ENCODE results near the gene MUC12.
"Not testable (repeated sequence)": the region's sequence is repeated elsewhere in the genome, so short reads cannot be mapped to it uniquely, and the experiment has no call there.

The MUC12 gene, protein sequence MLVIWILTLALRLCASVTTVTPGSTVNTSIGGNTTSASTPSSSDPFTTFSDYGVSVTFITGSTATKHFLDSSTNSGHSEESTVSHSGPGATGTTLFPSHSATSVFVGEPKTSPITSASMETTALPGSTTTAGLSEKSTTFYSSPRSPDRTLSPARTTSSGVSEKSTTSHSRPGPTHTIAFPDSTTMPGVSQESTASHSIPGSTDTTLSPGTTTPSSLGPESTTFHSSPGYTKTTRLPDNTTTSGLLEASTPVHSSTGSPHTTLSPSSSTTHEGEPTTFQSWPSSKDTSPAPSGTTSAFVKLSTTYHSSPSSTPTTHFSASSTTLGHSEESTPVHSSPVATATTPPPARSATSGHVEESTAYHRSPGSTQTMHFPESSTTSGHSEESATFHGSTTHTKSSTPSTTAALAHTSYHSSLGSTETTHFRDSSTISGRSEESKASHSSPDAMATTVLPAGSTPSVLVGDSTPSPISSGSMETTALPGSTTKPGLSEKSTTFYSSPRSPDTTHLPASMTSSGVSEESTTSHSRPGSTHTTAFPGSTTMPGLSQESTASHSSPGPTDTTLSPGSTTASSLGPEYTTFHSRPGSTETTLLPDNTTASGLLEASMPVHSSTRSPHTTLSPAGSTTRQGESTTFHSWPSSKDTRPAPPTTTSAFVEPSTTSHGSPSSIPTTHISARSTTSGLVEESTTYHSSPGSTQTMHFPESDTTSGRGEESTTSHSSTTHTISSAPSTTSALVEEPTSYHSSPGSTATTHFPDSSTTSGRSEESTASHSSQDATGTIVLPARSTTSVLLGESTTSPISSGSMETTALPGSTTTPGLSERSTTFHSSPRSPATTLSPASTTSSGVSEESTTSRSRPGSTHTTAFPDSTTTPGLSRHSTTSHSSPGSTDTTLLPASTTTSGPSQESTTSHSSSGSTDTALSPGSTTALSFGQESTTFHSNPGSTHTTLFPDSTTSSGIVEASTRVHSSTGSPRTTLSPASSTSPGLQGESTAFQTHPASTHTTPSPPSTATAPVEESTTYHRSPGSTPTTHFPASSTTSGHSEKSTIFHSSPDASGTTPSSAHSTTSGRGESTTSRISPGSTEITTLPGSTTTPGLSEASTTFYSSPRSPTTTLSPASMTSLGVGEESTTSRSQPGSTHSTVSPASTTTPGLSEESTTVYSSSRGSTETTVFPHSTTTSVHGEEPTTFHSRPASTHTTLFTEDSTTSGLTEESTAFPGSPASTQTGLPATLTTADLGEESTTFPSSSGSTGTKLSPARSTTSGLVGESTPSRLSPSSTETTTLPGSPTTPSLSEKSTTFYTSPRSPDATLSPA (N-terminal part only)

DNA sequence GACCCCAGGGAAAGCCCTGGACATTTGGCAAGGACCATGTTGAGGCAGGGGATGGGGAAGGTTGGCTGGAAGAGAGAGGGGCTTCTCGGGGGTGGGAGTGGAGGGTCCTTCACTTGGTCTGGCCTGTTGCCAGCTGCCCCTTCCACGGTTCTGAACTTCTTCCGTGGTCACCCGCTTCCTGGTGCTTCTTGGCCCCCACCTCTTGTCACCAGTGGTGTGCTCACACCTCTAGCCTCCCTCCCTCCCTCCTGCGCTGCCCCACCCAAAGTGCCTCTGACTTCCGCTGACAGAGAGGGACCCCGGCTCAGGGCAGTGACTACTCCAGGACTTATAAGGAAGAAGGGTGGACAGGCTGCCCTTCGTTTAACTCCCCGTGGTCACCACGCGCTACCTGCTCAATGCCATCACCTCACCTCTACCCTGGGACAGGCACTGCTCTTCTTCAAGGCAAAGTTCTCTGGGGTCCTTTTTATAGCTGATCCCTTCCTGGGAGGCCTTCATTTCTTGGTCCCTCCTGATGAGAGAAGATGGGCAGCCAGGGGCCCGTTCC lies at the start of gene MUC12:
Gene MUC12 (plus strand): TSS at position 500 of the 550 bp plus-strand sequence. CDS start 58 bp downstream, outside the sequence.
- DNase-seq (ENCODE audit: low read depth): no peak

GRCh38 chr7:100919779-100920437 lies 49.5 kb upstream of the MUC12 start:
- DNase-seq (ENCODE audit: low read depth): not testable (repeated sequence)

GRCh38 chr7:100921039-100921438 lies 48.3 kb upstream of the MUC12 start:
- DNase-seq (ENCODE audit: low read depth): no peak

DNA sequence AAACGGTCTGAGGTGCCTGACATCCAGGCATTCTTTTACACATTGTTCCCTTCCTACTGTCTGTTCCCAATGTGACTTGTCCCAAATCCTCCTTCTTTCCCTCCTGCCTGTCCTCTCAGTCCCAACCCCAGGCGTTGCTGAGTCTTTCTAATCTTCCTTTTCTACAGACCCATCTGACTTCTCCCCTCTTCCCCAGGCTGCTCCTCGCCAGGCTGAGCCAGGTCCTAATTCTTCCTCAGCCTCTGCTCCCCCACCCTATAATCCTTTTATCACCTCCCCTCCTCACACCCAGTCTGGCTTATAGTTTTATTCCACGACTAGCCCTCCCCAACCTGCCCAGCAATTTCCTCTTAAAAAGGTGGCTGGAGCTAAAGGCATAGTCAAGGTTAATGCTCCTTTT lies 45.7 kb upstream of the MUC12 start:
- not testable (repeated sequence) for DNase-seq (ENCODE audit: low read depth)

DNA sequence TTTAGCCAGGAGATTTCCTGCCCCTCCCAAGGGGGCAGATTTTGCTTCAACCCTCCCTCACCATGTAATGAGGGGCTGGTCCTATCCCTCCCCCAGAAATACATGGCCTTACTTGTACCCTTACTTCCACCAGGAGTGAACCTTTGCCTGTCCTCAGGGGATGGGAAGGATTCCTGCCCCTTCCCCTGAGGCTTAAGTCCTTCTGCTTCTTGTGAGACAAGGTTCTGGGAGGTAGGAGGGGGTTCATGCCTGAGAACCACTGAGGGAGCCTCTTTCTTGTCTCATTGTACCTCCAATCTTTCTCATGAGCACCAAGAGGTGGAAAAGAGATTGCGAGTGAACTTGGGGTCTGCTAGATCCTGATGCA lies 39.6 kb upstream of the MUC12 start:
- DNase-seq (ENCODE audit: low read depth): no peak

- DNase-seq (ENCODE audit: low read depth): no peak
These were observed 35.6 kb upstream of the MUC12 start for GRCh38 chr7:100933734-100934133.

GRCh38 chr7:100935381-100935780 lies 34.0 kb upstream of the MUC12 start:
- not testable (repeated sequence) for DNase-seq (ENCODE audit: low read depth)

- not testable (repeated sequence) for DNase-seq (ENCODE audit: low read depth)
These were observed 33.2 kb upstream of the MUC12 start for GRCh38 chr7:100936167-100936566.

DNA sequence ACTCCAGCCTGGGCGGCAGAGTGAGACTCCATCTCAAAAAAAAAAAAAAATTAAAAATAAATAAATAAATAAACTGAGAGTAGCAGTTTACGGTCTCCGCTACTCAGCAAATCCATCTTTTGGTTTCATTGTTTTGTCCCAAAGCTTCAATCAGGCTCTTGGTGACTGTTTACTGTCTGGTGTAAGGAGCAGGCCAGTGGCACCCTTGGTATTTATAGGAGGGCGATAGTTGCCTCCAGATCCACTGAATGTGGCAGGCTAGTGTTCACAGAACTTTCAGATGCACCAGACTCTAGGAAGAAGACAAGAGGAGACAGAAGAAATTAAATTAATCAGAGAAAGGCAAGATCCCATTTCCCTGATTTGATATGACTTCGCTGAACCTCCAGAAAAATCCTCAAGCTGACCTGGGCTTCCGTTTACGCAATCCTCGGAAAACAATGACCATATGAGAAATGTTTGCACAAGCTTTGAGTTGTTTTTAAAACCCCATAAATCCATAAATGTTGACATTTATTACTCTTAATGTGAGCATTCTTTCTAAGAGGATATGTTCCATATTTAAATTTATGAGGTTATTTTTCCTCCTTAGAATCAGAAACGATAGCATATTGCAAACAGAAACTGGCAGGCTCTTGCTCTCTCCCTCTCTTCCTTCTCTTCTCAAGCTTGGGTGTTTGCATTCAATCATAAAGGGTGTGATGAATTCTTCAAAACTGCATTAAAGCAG lies 27.2 kb upstream of the MUC12 start:
- no peak for DNase-seq (ENCODE audit: low read depth)

DNA sequence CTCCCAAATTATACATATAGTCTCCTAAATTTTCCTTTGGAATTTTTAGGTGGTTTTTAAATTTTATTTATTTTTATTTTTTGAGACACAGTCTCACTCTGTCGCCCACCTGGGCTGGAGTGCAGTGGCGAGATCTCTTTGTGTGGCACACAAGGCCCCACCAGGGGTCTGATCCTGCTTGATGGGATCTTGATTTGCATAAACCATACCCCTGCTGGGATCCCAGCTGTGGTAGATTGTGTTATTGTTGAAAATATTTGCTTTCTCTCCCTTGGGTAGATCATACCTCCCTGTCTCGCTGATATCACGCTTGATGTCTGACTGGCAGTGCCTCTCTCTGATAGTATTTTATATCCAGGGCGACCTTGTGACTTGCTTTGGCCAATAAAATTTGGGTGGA lies 25.7 kb upstream of the MUC12 start:
- no peak for DNase-seq (ENCODE audit: low read depth)

- DNase-seq (ENCODE audit: low read depth): no peak
These were observed 25.2 kb upstream of the MUC12 start for GRCh38 chr7:100944138-100944537.

- no peak for DNase-seq (ENCODE audit: low read depth)
These were observed 23.3 kb upstream of the MUC12 start for GRCh38 chr7:100946111-100946510.

DNA sequence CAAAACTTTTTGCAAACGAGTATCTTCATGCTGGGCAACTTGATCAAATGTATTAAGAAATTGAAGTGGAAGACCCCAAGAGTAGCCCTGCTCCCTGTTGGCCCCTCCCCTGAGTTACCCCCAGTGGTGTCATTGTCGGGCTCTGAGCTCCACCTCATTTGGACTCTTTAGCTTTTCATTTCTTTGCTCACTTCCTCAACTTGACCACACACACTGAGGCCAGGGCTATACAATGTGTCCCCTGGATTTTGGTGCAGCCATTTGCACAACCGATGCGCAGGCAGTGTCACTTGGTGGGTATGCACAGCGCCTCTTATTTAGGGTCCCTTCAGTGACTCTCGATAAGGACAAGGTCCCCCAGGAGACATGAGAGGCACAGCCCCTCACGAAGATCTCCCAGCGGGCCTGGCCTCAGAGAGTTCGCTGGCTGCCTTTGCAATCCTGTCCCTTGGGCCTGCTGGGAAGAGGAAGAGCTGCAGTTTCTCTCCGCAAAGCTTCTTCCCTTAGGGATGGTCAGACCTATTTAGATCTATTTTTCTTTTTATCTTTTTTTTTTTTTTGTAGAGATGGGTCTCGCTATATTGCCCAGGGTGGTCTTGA lies 22.5 kb upstream of the MUC12 start:
- no peak for DNase-seq (ENCODE audit: low read depth)

GRCh38 chr7:100947792-100948191 lies 21.6 kb upstream of the MUC12 start:
- no peak for DNase-seq (ENCODE audit: low read depth)

GRCh38 chr7:100949227-100949932 lies 20.0 kb upstream of the MUC12 start, which contains the start of gene MUC3A:
Gene MUC3A, plus strand, starts transcription at chr7:100949534. Its CDS starts 91 bp downstream, at chr7:100949625.
- DNase-seq (ENCODE audit: low read depth): no peak

DNA sequence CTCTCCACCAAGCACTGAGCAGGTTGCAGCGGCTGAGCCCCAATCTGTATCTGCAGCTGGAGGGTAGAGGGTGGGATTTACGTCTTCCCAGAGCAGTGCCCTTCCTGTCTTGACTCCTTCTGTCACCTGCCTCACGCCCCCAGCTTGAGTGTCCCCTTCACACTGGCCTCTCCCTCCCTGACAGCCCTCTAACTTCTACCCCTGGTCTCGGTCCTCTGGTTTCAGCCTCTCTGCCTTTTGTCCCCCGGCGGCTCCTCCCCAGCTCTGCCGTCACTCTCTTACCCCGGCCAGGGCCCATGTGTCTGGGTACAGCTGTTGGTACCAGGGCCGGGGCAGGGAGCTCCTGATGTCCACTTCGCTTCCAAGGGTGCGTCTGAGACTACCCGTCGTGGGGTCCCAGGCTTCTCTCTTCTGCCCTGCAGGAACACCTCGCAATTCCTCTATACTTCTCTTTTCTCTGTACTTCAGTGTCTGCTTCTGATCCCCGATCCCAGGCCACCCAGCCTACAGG lies 19.4 kb upstream of the MUC12 start:
- no peak for DNase-seq (ENCODE audit: low read depth)

DNA sequence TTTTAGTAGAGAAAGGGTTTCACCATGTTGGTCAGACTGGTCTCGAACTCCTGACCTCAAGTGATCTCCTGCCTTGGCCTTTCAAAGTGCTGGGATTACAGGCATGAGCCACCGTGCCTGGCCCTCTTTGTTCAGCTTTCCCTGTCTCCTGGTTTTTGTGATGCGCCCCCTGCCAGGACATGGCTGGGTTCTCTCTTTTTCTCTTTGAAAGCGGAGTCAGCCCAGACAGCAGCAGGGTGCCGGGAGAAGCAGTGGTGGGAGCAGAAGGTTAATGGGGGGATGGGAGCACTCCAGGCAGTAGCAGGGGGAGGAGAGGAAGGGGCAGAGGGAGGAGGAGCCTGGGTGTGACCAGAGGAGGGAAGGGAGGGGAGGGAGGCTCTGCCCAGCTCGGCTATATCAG lies 18.2 kb upstream of the MUC12 start:
- no peak for DNase-seq (ENCODE audit: low read depth)

GRCh38 chr7:100951888-100952560 lies 17.3 kb upstream of the MUC12 start:
- DNase-seq (ENCODE audit: low read depth): no peak

GRCh38 chr7:100952641-100953040 lies 16.7 kb upstream of the MUC12 start:
- no peak for DNase-seq (ENCODE audit: low read depth)

All from activated T-cell treated with anti-CD3 and anti-CD28 coated beads for 1 hour (primary cell).